ENCODE results near the gene HOXD9.

Gene HOXD9

GRCh38 chr2:176172007-176172894, 49.7 kb downstream of the HOXD9 start:
- DNase-seq: no peak

DNA sequence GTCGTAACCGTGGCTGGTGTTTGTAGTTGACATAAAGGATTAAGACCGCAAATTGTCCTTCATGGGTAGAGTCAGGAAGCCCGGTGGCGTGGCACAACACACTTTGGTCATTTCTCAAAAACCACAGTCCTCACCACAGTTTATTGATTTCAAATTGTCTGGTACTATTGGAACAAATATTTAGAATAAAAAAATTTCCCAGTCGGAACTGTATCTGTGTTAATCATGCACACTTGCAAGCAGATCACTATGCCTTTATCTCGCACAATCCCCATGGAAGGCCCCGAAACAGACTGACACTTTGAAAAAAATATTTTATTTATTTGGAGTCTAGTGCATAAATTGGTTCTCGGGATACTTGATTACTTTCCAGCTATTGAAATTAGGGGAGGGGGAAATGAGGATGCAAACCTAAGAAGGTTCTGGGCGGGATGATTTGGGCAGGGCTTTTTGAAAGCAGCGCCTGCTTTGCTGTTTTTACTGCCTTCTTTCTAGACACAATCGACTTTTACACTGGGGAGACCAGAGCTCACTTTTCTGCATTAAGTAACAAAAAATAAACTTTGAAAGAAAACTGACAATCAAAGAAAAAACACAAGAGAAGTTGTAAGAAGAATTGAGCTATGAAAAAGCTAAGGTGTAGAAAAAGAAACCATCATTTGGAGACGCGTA, 50.5 kb downstream of the HOXD9 start:
- DNase-seq: no peak

GRCh38 chr2:176173567-176174381, 51.3 kb downstream of the HOXD9 start:
- DNase-seq: no peak

DNA sequence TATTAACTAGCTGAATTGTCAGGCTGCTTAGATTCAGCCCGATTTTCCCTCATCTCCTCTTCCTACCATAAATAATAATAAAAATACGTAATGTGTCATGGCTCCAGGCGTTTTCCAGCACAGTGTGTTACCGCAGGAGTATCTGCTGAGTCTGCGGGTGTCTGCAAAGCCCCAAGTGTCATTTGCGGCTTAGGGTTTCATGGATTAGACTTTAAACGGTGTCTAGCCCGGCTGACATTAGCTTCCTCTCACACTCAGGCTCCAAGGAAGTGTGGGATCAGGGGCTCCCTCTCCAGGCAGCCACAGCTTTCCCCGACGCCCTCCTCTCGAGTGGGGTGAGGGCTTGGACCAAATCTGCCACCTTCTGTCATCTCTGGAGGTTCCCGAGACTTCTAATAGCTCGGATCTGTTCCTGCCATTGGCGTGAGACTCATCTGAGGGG, 51.9 kb downstream of the HOXD9 start:
- no peak for DNase-seq
